ENCODE results near the gene HSCB.

DNA sequence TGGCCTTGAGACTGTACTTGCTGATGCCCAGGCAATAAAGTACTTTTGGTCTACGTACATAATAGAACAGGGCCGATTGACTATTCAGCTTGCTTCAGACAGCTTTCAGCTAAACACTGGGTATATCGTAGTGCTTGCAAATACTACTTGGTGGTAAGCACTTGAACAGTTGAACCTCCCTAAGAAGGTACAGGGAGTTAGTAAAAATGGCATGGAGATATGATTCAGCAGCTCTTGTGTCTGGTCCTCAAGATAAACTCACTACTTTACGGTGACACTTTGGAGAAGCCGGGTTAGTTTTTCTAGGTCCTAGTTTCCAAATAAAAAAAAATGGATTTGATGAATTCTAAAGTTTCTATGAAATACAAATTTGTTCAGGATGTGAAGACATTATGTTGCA lies 38.0 kb downstream of the HSCB start:
- no peak for TF ChIP-seq CTCF (IDR thresholded peaks at IDR 0.05; ENCODE audit: low read depth, low read length, missing input control)
- no peak for TF ChIP-seq HNF4A (conservative IDR thresholded peaks at IDR 0.05)
- no peak for TF ChIP-seq TAF1 (conservative IDR thresholded peaks at IDR 0.05)
- no peak for TF ChIP-seq MAX (IDR thresholded peaks at IDR 0.05)
- TF ChIP-seq, protein P1, sequence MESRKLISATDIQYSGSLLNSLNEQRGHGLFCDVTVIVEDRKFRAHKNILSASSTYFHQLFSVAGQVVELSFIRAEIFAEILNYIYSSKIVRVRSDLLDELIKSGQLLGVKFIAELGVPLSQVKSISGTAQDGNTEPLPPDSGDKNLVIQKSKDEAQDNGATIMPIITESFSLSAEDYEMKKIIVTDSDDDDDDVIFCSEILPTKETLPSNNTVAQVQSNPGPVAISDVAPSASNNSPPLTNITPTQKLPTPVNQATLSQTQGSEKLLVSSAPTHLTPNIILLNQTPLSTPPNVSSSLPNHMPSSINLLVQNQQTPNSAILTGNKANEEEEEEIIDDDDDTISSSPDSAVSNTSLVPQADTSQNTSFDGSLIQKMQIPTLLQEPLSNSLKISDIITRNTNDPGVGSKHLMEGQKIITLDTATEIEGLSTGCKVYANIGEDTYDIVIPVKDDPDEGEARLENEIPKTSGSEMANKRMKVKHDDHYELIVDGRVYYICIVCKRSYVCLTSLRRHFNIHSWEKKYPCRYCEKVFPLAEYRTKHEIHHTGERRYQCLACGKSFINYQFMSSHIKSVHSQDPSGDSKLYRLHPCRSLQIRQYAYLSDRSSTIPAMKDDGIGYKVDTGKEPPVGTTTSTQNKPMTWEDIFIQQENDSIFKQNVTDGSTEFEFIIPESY (IDR thresholded peaks at IDR 0.05): no peak
